ENCODE measurements around the gene SLC45A1.
"Not testable (repeated sequence)": the region's sequence is repeated elsewhere in the genome, so short reads cannot be mapped to it uniquely, and the experiment has no call there.

The SLC45A1 gene

DNA sequence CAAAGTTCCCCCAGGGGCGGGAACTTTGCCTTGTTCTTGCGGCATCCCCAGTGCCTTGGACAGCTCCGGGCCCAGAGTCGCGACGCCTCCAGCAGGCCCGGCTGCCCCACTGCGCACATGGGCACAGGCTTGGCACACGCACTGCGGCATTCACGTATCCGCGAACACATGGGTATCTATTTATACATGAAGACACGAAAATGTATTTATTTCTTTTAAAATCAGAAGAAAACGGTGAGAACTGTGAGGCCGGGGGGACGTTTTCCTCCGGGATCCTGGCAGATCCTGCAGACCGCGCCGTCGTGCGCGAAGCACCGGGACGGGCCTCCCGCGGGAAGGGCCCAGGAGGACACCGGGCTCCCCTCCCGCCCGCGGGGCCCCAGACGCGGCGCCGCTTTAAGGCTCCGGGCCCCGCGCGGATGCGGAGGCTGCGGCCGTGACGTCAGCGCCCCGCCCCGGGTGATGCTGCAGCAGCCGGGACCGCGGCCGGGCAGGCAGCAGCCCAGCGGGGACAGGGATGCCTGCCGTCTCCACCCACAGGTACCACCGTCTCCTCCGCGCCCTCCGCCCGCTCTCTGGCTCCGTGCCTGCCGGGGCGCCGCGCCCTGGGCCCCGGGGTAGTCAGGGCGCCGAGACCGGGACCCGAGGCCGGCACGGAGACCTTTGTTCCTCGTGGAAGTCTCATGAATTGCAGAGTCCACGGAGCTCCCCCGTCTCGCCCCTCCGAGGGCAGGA, at the start of gene SLC45A1:
Gene SLC45A1 (plus strand): TSS at position 468 of the 735 bp plus-strand sequence. CDS start 6,216 bp downstream, outside the sequence.
- no peaks in the 10 kb centered on the region for H3K27me3 ChIP-seq (ENCODE audit: control insufficient read depth in 1 of 2, insufficient read depth in 2 of 2, low read length in 2 of 2)
- H3K27ac ChIP-seq (ENCODE audit: low read depth, low read length) = peak within 1 kb of the TSS; percentile 61
- H3K9ac ChIP-seq (ENCODE audit: low read length) = peak within 1 kb of the TSS; percentile 44
- no peaks in the 10 kb centered on the region for H3K36me3 ChIP-seq (ENCODE audit: insufficient read depth, low read length)
- H3K4me1 ChIP-seq (ENCODE audit: insufficient read depth, low read length) = peaks cover 15% of the 10 kb centered on the region
- peak within 1 kb of the TSS; percentile 55 to 88 for H3K4me3 ChIP-seq (ENCODE audit: low read depth in 1 of 2, low read length in 2 of 2)
- no peaks in the 10 kb centered on the region for H3K9me3 ChIP-seq (ENCODE audit: low read length)

GRCh38 chr1:8273036-8273435, 44.9 kb upstream of the SLC45A1 start:
- no peak overlapping the region for H3K27ac ChIP-seq (ENCODE audit: low read depth, low read length)
- H3K27me3 ChIP-seq (ENCODE audit: control insufficient read depth in 1 of 2, insufficient read depth in 2 of 2, low read length in 2 of 2) = no peaks in the 10 kb centered on the region
- no peaks in the 10 kb centered on the region for H3K4me1 ChIP-seq (ENCODE audit: insufficient read depth, low read length)
- no peaks in the 10 kb centered on the region for H3K36me3 ChIP-seq (ENCODE audit: insufficient read depth, low read length)
- H3K9me3 ChIP-seq (ENCODE audit: low read length) = no peaks in the 10 kb centered on the region
- no peak overlapping the region for H3K9ac ChIP-seq (ENCODE audit: low read length)
- H3K4me3 ChIP-seq (ENCODE audit: low read depth in 1 of 2, low read length in 2 of 2) = no peak overlapping the region

DNA sequence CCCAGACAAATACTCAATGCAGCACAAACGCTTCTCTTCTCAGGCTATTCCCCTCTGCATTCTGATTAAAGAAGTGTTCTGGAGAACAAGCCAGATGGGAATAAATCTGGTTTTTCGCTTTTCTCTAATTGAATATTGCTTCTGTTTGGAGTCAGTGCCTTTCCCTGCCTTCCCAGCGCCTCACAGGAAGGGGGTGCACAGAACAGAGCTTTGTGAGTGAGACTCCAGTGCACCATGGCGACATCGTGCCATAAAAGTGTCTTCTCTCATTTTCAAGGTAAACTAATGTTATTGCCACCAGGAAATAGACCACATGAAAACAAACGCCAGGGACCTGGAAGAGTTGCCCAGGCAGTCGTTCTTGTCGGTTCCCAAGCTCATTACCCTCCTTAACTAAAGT, 43.6 kb upstream of the SLC45A1 start:
- Histone ChIP-seq H3K27ac (ENCODE audit: low read depth, low read length) (no peak overlapping the region), H3K9me3 (ENCODE audit: low read length) (no peaks in the 10 kb centered on the region), H3K4me3 (ENCODE audit: low read depth in 1 of 2, low read length in 2 of 2) (no peak overlapping the region), H3K4me1 (ENCODE audit: insufficient read depth, low read length) (no peaks in the 10 kb centered on the region), H3K36me3 (ENCODE audit: insufficient read depth, low read length) (no peaks in the 10 kb centered on the region), H3K27me3 (ENCODE audit: control insufficient read depth in 1 of 2, insufficient read depth in 2 of 2, low read length in 2 of 2) (no peaks in the 10 kb centered on the region), H3K9ac (ENCODE audit: low read length) (no peak overlapping the region)

DNA sequence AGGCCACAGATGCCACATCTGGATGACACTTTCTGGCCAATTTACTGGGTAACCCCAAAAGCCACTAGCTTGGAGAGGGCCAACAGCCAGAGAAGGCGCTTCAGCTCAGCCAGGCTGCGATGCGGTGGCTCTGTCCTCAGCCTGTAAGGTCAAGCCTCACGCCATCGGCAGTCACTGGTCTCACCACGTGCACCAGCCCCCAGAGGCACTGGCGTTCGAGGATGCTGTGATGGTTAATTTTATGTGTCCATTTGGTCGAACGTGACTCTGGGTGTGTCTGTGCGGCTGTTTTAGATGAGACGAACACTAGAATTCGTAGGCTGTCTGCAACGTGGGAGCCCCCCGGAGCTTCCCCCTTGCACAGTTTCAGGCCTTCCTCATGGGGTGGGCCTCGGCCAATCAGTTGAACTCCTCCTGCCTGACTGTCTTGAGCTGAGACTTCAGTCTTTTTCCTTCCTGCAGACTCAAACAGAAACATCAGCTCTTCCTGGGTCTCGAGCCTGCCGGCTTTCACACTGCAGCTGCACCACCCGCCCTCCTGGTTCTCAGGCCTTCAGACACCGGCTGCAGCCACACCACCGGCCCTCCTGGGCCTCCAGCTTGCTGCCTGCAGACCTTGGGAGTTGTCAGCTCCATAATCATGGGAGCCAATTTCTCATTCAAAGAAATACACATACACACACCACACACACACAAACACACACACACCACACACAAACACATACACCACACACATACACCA, 41.6 kb upstream of the SLC45A1 start:
- H3K27me3 ChIP-seq (ENCODE audit: control insufficient read depth in 1 of 2, insufficient read depth in 2 of 2, low read length in 2 of 2) = no peaks in the 10 kb centered on the region
- H3K36me3 ChIP-seq (ENCODE audit: insufficient read depth, low read length) = no peaks in the 10 kb centered on the region
- no peaks in the 10 kb centered on the region for H3K9me3 ChIP-seq (ENCODE audit: low read length)
- no peaks in the 10 kb centered on the region for H3K4me1 ChIP-seq (ENCODE audit: insufficient read depth, low read length)
- no peak overlapping the region for H3K4me3 ChIP-seq (ENCODE audit: low read depth in 1 of 2, low read length in 2 of 2)
- H3K9ac ChIP-seq (ENCODE audit: low read length) = no peak overlapping the region
- no peak overlapping the region for H3K27ac ChIP-seq (ENCODE audit: low read depth, low read length)

DNA sequence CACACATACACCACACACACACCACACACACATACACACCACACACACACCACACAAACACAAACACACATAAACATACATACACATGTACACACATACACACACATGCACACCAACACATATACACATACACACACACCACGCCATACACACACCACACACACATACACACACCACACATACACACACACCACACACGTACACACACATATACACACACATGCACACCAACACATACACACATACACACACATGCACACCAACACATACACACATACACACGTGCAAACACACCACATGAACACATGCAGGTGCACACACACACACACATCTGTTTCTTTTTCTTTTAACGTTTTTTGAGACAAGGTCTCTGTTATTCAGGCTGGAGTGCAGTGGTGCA, 41.0 kb upstream of the SLC45A1 start:
- H3K9ac ChIP-seq (ENCODE audit: low read length) = no peak overlapping the region
- no peaks in the 10 kb centered on the region for H3K4me1 ChIP-seq (ENCODE audit: insufficient read depth, low read length)
- no peak overlapping the region for H3K4me3 ChIP-seq (ENCODE audit: low read depth in 1 of 2, low read length in 2 of 2)
- no peaks in the 10 kb centered on the region for H3K36me3 ChIP-seq (ENCODE audit: insufficient read depth, low read length)
- H3K27me3 ChIP-seq (ENCODE audit: control insufficient read depth in 1 of 2, insufficient read depth in 2 of 2, low read length in 2 of 2) = no peaks in the 10 kb centered on the region
- no peaks in the 10 kb centered on the region for H3K9me3 ChIP-seq (ENCODE audit: low read length)
- no peak overlapping the region for H3K27ac ChIP-seq (ENCODE audit: low read depth, low read length)

GRCh38 chr1:8278677-8279076, 39.2 kb upstream of the SLC45A1 start:
- not testable (repeated sequence) for H3K4me1 ChIP-seq (ENCODE audit: insufficient read depth, low read length); H3K27ac ChIP-seq (ENCODE audit: low read depth, low read length); H3K4me3 ChIP-seq (ENCODE audit: low read depth in 1 of 2, low read length in 2 of 2); H3K9me3 ChIP-seq (ENCODE audit: low read length); H3K9ac ChIP-seq (ENCODE audit: low read length); H3K27me3 ChIP-seq (ENCODE audit: control insufficient read depth in 1 of 2, insufficient read depth in 2 of 2, low read length in 2 of 2); H3K36me3 ChIP-seq (ENCODE audit: insufficient read depth, low read length)

- Histone ChIP-seq H3K27ac (ENCODE audit: low read depth, low read length) (peak overlapping the region; percentile 14), H3K4me1 (ENCODE audit: insufficient read depth, low read length) (no peaks in the 10 kb centered on the region), H3K9ac (ENCODE audit: low read length) (no peak overlapping the region), H3K4me3 (ENCODE audit: low read depth in 1 of 2, low read length in 2 of 2) (no peak overlapping the region), H3K27me3 (ENCODE audit: control insufficient read depth in 1 of 2, insufficient read depth in 2 of 2, low read length in 2 of 2) (no peaks in the 10 kb centered on the region), H3K36me3 (ENCODE audit: insufficient read depth, low read length) (no peaks in the 10 kb centered on the region), H3K9me3 (ENCODE audit: low read length) (no peaks in the 10 kb centered on the region)
Measured at GRCh38 chr1:8281843-8282509, 35.9 kb upstream of the SLC45A1 start.

- Histone ChIP-seq H3K27ac (ENCODE audit: low read depth, low read length) (no peak overlapping the region), H3K27me3 (ENCODE audit: control insufficient read depth in 1 of 2, insufficient read depth in 2 of 2, low read length in 2 of 2) (no peaks in the 10 kb centered on the region), H3K4me3 (ENCODE audit: low read depth in 1 of 2, low read length in 2 of 2) (no peak overlapping the region), H3K36me3 (ENCODE audit: insufficient read depth, low read length) (no peaks in the 10 kb centered on the region), H3K9me3 (ENCODE audit: low read length) (no peaks in the 10 kb centered on the region), H3K4me1 (ENCODE audit: insufficient read depth, low read length) (no peaks in the 10 kb centered on the region), H3K9ac (ENCODE audit: low read length) (no peak overlapping the region)
Measured at GRCh38 chr1:8283058-8283884, 34.6 kb upstream of the SLC45A1 start.

DNA sequence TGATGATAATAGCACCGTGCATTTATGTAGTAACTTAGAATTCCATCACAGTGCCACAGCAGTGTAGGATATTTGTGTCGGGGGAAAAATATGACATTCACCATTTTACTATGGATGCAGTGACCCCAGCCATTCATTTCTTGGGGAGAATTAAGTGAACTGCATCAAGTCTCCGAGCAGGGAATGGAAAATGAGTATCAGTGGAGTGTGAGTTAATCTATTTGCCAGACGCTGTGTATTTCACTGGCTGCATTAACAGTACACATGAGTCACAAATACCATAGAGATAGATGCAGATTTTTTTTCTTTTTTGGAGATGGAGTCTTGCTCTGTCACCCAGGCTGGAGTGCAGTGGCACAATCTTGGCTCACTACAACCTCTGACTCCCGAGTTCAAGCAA, 33.8 kb upstream of the SLC45A1 start:
- no peaks in the 10 kb centered on the region for H3K27me3 ChIP-seq (ENCODE audit: control insufficient read depth in 1 of 2, insufficient read depth in 2 of 2, low read length in 2 of 2)
- H3K36me3 ChIP-seq (ENCODE audit: insufficient read depth, low read length) = no peaks in the 10 kb centered on the region
- H3K9ac ChIP-seq (ENCODE audit: low read length) = no peak overlapping the region
- H3K9me3 ChIP-seq (ENCODE audit: low read length) = no peaks in the 10 kb centered on the region
- no peaks in the 10 kb centered on the region for H3K4me1 ChIP-seq (ENCODE audit: insufficient read depth, low read length)
- H3K27ac ChIP-seq (ENCODE audit: low read depth, low read length) = no peak overlapping the region
- H3K4me3 ChIP-seq (ENCODE audit: low read depth in 1 of 2, low read length in 2 of 2) = no peak overlapping the region

- H3K36me3 ChIP-seq (ENCODE audit: insufficient read depth, low read length) = no peaks in the 10 kb centered on the region
- H3K9me3 ChIP-seq (ENCODE audit: low read length) = no peaks in the 10 kb centered on the region
- H3K4me3 ChIP-seq (ENCODE audit: low read depth in 1 of 2, low read length in 2 of 2) = no peak overlapping the region
- H3K27ac ChIP-seq (ENCODE audit: low read depth, low read length) = no peak overlapping the region
- no peaks in the 10 kb centered on the region for H3K27me3 ChIP-seq (ENCODE audit: control insufficient read depth in 1 of 2, insufficient read depth in 2 of 2, low read length in 2 of 2)
- H3K4me1 ChIP-seq (ENCODE audit: insufficient read depth, low read length) = no peaks in the 10 kb centered on the region
- H3K9ac ChIP-seq (ENCODE audit: low read length) = no peak overlapping the region
Measured at GRCh38 chr1:8285103-8285502, 32.8 kb upstream of the SLC45A1 start.

DNA sequence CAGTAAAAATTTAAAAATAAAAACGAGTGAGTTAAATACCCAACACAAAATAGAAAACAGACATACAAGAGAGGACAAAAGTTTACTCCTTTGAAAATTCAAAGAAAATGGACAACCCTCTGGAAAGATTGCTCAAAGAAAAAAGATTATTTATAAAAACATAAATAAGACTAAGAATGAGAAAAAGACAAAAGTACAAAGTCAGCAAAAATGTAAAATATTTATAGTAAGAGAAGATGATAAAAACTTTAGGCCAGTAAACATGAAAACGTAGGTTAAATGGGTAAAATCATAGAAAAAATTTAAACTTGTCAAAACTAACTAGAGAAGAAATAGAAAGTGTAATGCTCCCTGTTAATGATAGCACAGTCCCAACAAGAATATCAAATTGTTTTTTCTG, 31.9 kb upstream of the SLC45A1 start:
- H3K27ac ChIP-seq (ENCODE audit: low read depth, low read length) = no peak overlapping the region
- no peak overlapping the region for H3K9ac ChIP-seq (ENCODE audit: low read length)
- no peak overlapping the region for H3K4me3 ChIP-seq (ENCODE audit: low read depth in 1 of 2, low read length in 2 of 2)
- H3K36me3 ChIP-seq (ENCODE audit: insufficient read depth, low read length) = no peaks in the 10 kb centered on the region
- no peaks in the 10 kb centered on the region for H3K9me3 ChIP-seq (ENCODE audit: low read length)
- no peaks in the 10 kb centered on the region for H3K27me3 ChIP-seq (ENCODE audit: control insufficient read depth in 1 of 2, insufficient read depth in 2 of 2, low read length in 2 of 2)
- H3K4me1 ChIP-seq (ENCODE audit: insufficient read depth, low read length) = no peaks in the 10 kb centered on the region

Data from muscle layer of colon (tissue), 2 donors.